ENCODE results near the gene ABTB2. TPM values are rescaled to one million over a fixed set of nuclear protein-coding genes. Genes with fewer than 3 reads are reported as not detected.

ABTB2 gene
- total and polyA plus RNA-seq, 9 of the 15 experiments (the other 6 are each of a cell fraction or from before 2014, with no cell fraction given): 0.03 to 0.18 (median 0.12) TPM; not detected in 2

DNA sequence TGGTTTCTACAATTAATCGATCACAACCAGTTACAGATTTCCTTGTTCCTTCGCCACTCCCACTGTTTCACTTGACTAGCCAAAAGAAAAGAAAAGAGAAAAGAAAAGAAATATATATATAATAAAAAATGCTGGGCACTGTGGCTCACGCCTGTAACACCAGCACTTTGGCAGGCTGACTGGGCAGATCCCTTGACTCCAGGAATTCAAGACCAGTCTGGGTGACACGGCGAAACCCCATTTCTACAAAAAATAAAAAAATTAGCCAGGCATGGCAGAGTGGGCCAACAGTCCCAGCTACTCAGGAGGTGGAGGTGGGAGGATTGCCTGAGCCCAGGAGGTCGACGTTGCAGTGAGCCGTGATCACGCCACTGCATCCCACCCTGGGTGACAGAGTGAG lies 168.6 kb downstream of the ABTB2 start:
- H3K4me2 ChIP-seq (ENCODE audit: insufficient read depth, low read length): no peak overlapping the region

DNA sequence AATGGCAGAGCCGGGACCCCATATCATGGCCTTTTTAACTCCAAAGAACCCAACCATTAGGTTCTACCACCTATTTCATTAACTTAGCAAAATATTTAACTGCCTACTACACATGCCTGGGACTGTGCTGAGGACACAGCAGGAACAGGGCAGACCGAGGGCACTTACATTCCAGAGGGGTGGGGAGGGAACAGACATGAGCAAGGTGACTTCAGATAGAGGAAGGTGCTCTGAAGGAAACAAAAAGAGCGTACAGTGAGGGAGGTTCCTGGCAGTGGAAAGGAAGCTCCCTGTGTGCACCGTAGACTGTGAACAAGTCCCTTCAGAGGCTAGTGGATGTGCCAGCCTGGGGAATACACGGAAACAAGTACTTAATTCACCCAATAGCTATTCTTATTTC lies 169.6 kb downstream of the ABTB2 start:
- ATAC-seq (no peak), DNase-seq (ENCODE audit: extremely low read depth in 1 of 4, low spot score in 3 of 4) (no peak), FAIRE-seq (no peak)
- no TSS peak for BruUV-seq (replicated peaks)
- H3K4me3 ChIP-seq: no peak overlapping the region
- no peaks in the 10 kb centered on the region for H3K9me1 ChIP-seq (ENCODE audit: control insufficient read depth, insufficient read depth, low read length)
- ChIA-PET CTCF (ENCODE audit: low intra/inter-chr PET ratio) (no interaction called here), POLR2A (interaction anchor here (1.8 kb wide), 1 partner anchor 14 kb away, joined by 5 read pairs; no protein-coding TSS in a partner anchor)
- peaks cover 23 to 60% of the 10 kb centered on the region in 2 experiments; a peak in 4 of 5 replicates for H3K27me3 ChIP-seq (ENCODE audit: control insufficient read depth in 2 of 2, insufficient read depth in 2 of 2, low read length in 2 of 2)
- WGBS (ENCODE audit: insufficient coverage, low coverage, missing lambda C conversion rate): 4% methylated on average over 5 of the region's 5 CpGs
- H4K20me1 ChIP-seq (replicated peaks; ENCODE audit: control insufficient read depth, insufficient read depth, low read length): 0 out of 2 replicates have a peak, but pooled peaks cover 3% of the 10 kb centered on the region
- H3K9me3 ChIP-seq (replicated peaks; ENCODE audit: control insufficient read depth, insufficient read depth, low read depth, low read length): no peaks in the 10 kb centered on the region
- no peaks in the 10 kb centered on the region for H3K4me1 ChIP-seq (replicated peaks in 1 of 2; ENCODE audit: control insufficient read depth in 2 of 2, insufficient read depth in 2 of 2, low read length in 2 of 2)
- H3K79me2 ChIP-seq (ENCODE audit: control insufficient read depth, insufficient read depth, low read length): no peaks in the 10 kb centered on the region
- intact Hi-C loops (cut with micrococcal nuclease): no loop called here
- in situ Hi-C loops (cut with MboI): no loop called here
- H2AFZ ChIP-seq (ENCODE audit: low read depth, low read length): no peak overlapping the region
- H3K27ac ChIP-seq (ENCODE audit: extremely low read depth, low read depth, low read length): no peak overlapping the region
- H3K4me2 ChIP-seq (ENCODE audit: insufficient read depth, low read length): no peak overlapping the region
- no peaks in the 10 kb centered on the region for H3K36me3 ChIP-seq (ENCODE audit: control insufficient read depth, insufficient read depth, low read length)
- no peak overlapping the region for H3K9ac ChIP-seq (ENCODE audit: insufficient read depth in 1 of 2, low read depth in 2 of 2, low read length in 2 of 2)
- TF ChIP-seq ZFPM2 (CRISPR knock-in tag; IDR thresholded peaks at IDR 0.05) (no peak), ZSCAN32 (CRISPR knock-in tag; IDR thresholded peaks at IDR 0.05) (no peak), TBP (optimal IDR thresholded peaks at IDR 0.05; ENCODE audit: low read depth, low read length) (no peak), PML (IDR thresholded peaks at IDR 0.05; ENCODE audit: low read length) (no peak), ZBTB7A (IDR thresholded peaks at IDR 0.05; ENCODE audit: borderline replicate concordance, control insufficient read depth, low read depth, low read length) (no peak), AFF4 (CRISPR knock-in tag; IDR thresholded peaks at IDR 0.05) (no peak), PKNOX1 (IDR thresholded peaks at IDR 0.05) (no peak), ZNF830 (CRISPR knock-in tag; IDR thresholded peaks at IDR 0.05) (no peak), TFAM (CRISPR knock-in tag; conservative IDR thresholded peaks at IDR 0.05) (no peak), TFE3 (CRISPR knock-in tag; IDR thresholded peaks at IDR 0.05) (no peak)

More for the DNA sequence above, 168.6 kb downstream of the ABTB2 start:
- no peak for TF ChIP-seq TARDBP (IDR thresholded peaks at IDR 0.05)
- Histone ChIP-seq H3K79me2 (ENCODE audit: control insufficient read depth, insufficient read depth, low read length) (no peaks in the 10 kb centered on the region), H4K20me1 (replicated peaks; ENCODE audit: control insufficient read depth, insufficient read depth, low read length) (0 out of 2 replicates have a peak, but pooled peaks cover 3% of the 10 kb centered on the region), H3K36me3 (ENCODE audit: control insufficient read depth, insufficient read depth, low read length) (no peaks in the 10 kb centered on the region), H3K4me1 (replicated peaks in 1 of 2; ENCODE audit: control insufficient read depth in 2 of 2, insufficient read depth in 2 of 2, low read length in 2 of 2) (no peaks in the 10 kb centered on the region), H3K9ac (ENCODE audit: insufficient read depth in 1 of 2, low read depth in 2 of 2, low read length in 2 of 2) (no peak overlapping the region), H2AFZ (ENCODE audit: low read depth, low read length) (no peak overlapping the region), H3K27me3 (ENCODE audit: control insufficient read depth in 2 of 2, insufficient read depth in 2 of 2, low read length in 2 of 2) (peaks cover 19 to 64% of the 10 kb centered on the region in 2 experiments; a peak in 4 of 5 replicates), H3K9me3 (replicated peaks; ENCODE audit: control insufficient read depth, insufficient read depth, low read depth, low read length) (no peaks in the 10 kb centered on the region), H3K4me3 (no peak overlapping the region), H3K27ac (ENCODE audit: extremely low read depth, low read depth, low read length) (no peak overlapping the region), H3K9me1 (ENCODE audit: control insufficient read depth, insufficient read depth, low read length) (no peaks in the 10 kb centered on the region)
- CTCF ChIA-PET (ENCODE audit: low intra/inter-chr PET ratio): no interaction called here
- intact Hi-C loops (cut with micrococcal nuclease) (no loop called here), in situ Hi-C loops (cut with MboI) (no loop called here)
- POLR2A ChIA-PET: no interaction called here
- FAIRE-seq (no peak), DNase-seq (ENCODE audit: extremely low read depth in 1 of 4, low spot score in 3 of 4) (no peak), ATAC-seq (no peak)
- 10% methylated on average over 9 of the region's 9 CpGs for WGBS (ENCODE audit: insufficient coverage, low coverage, missing lambda C conversion rate)
- BruUV-seq (replicated peaks): no TSS peak

All from K562 (cell line).